Activated naive CD4-positive, alpha-beta T cell treated with Interleukin-2 at 50 U/mL for 16 hours (primary cell): ENCODE measurements around the gene TMEM92.
A peak's percentile ranks its signal among the peaks of the same experiment; 100 is the strongest.
"Not testable (repeated sequence)": the region's sequence is repeated elsewhere in the genome, so short reads cannot be mapped to it uniquely, and the experiment has no call there.

Source experiments
- DNase-seq: peaks from one replicate; pipeline ENCODE4 v3.0.0-alpha.2; 2020

TMEM92 gene

GRCh38 chr17:50276588-50277356 lies 2.5 kb downstream of the TMEM92 start:
- DNase-seq = no peak

GRCh38 chr17:50277357-50277754 lies 3.1 kb downstream of the TMEM92 start:
- no peak for DNase-seq

GRCh38 chr17:50278526-50279180 lies 4.4 kb downstream of the TMEM92 start:
- no peak for DNase-seq

DNA sequence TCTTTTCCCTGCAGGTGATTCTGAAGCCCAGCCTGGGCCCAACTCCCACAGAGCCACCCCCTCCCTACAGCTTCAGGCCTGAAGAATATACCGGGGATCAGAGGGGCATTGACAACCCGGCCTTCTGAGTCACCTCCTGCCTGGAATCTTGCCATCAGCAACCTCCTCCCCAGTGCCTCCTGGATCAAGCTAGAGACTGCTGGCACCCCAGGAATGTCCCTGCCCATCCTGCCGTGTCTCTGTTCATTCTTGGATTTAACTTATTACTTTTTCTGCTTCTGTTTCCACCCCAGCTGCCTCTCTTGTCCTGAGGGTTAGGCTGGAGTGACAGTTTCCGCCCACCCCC lies 4.9 kb downstream of the TMEM92 start:
- no peak for DNase-seq

DNA sequence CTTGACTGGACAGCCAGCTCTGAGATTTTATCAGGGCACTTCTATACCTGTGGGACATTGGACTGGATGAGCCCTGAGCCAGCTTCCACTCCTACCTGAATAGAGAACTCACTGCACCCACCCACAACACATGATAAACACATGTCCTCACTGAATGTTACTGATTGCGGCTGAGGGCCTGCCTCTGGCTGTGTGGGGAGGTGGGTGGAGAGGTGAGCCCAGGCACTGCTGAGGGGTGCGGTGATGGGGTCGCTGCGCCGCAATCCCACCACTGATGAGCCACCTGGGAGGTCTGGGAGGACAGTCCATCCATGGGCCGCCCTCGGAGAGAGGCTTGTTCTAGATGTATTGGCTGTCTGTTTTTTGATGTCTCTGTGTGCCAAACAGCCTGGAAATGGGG lies 5.4 kb downstream of the TMEM92 start:
- DNase-seq = no peak

- DNase-seq = no peak
Observed at GRCh38 chr17:50280068-50280467, 5.8 kb downstream of the TMEM92 start.

DNA sequence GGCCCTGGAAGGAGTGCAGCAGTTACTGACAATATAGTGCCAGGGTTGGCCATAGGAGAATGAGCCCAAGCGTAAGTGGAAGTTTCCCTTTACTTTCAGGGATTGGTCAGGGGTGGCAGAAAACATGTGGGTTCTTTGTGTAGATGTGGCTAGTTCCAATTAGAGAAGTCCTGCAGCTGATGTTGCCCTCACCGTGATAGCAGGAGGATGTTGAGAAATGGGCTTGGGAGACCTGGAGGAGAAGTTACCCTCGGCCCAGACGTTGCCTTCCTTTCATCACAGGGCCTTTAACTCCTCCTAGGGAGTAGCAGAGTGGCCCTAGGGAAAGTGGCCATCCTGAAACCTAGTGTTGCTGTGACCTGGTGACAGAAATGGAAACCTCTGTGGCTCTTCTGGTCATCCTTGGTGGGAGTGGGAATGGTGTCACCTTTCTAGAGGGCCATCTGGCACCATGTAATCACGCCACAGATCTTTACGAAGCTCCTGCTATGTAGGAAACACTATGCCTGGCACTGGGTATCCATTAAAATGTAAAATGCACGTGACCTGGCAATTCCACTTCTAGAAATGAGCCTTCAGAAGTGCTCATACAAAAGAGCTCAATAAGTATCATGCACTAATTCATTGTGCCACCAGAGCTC lies 6.7 kb downstream of the TMEM92 start:
- DNase-seq = no peak

DNA sequence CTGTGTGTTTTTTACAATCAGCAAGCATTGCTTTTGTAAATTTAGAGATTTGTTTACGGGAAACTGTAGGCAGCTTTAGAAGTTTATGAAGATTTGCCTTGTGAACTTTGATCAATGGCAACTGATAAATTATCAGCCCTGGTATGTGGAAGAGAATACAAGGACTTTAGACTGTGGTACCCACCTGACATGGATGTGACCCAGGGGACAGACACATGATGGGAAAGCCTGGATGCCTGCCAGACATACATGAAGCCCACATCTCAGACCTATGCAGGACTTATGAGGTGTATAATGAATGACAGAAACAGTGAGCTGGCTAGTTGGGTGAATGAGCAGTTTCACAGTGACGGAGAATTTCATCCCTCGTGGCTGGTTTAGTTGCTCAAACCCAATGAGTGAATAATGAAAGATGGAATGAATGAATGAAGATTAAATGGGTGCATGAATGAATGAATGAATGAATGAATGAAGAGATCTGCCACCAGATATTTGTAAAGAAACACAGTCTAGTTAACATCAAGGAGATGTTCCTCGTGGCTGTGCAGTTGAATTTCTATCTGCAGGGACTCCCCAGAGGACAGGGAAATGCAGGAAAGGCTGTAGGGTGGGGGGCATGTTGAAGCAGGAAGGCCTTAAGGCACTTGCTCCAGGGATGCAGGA lies 7.6 kb downstream of the TMEM92 start:
- no peak for DNase-seq

GRCh38 chr17:50283246-50283645 lies 9.0 kb downstream of the TMEM92 start:
- DNase-seq = peak; percentile 36

DNA sequence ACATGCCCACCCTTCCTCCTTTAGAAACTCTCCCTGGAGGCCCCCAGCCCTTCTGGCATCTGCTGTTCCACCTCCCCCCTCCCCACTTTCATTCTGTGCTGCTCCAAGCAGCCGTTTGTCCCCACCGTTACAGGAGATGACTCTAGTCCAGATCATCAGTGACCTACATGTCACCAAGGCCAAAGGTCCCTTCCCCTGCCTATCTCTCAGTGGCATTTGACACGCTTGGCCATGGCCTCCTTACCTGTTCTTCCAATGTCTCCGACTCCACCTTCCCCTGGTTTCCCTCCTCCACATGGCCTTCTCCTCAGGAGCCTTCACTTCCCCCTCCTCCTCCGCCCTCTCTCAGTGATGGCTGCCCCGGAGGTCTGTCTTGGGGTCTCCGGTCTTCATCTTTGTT lies 9.4 kb downstream of the TMEM92 start:
- DNase-seq = no peak

DNA sequence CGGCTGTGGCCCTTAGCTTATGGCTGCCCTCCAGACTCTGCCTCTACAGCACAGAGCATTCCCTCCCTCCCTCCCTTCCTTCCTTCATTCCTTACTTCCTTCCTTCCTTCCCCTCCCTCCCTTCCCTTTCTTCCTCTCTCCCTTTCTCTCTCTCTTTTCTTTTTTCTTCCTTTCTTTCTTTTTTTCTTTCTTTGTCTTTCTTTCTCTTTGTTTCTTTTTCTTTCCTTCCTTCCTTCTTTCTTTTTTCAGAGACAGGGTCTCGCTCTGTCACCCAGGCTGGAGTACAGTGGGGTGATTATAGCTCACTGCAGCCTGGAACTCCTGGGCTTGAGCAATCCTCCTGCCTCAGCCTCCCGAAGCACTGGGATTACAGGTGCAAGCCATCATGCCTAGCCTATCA lies 11.7 kb downstream of the TMEM92 start:
- DNase-seq = no peak

DNA sequence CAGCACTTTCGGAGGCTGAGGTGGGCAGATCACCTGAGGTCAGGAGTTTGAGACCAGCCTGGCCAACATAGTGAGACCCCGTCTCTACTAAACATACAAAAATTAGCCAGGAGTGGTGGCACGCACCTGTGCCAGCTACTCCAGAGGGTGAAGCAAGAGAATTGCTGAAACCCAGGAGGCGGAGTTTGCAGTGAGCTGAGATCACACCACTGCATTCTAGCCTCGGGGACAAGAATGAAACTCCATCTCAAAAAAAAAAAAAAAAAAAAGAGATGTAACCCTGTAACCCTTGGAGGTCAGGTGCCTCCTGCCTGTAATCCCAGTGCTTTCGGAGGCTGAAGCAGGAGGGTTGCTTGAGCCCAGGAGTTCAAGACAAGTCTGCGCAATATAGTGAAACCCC lies 13.0 kb downstream of the TMEM92 start:
- DNase-seq = not testable (repeated sequence)

GRCh38 chr17:50288306-50288705 lies 14.0 kb downstream of the TMEM92 start:
- no peak for DNase-seq

DNA sequence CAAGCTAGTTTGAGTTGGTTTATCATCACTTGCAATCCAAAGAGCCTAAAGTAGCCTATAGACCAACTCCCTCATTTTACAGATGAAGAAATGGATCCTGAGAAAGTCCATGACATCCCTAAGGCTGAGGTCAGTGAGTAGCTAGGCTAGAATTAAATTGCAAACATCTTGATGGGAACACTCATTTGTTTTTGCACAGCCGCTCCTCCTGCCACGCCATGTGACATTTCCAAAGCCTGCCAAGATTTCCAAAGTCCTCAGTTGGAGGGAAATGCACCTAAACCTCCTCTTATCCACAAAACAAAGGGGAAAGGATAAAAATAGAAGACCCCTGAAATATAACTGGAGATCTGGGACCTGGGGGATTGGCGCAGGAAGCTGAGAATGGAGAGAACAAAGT lies 15.0 kb downstream of the TMEM92 start:
- no peak for DNase-seq

GRCh38 chr17:50289991-50290702 lies 15.9 kb downstream of the TMEM92 start:
- DNase-seq = no peak

GRCh38 chr17:50290933-50291332 lies 16.7 kb downstream of the TMEM92 start:
- DNase-seq = no peak

GRCh38 chr17:50292465-50292864 lies 18.2 kb downstream of the TMEM92 start:
- DNase-seq = no peak

DNA sequence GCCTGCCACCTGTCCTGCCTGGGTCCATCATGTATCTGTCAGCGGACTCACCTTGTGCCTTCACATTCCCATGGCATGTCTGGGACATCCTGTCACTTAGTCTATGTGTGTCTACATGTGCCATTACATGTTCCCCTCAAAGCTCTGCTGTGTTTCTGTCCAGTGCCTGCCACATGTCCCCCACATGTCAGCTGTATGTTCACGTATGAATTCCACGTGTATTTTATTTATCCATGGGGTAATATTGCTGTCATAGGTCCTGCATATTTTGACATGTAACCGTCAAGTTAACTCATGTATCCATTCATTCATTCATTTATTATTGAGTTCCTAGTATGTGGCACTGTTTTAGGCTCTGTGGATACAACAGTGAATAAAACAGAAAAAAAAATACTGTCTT lies 20.8 kb downstream of the TMEM92 start:
- no peak for DNase-seq

- DNase-seq = peak; percentile 81
Observed at GRCh38 chr17:50297407-50297865, 23.2 kb downstream of the TMEM92 start.

DNA sequence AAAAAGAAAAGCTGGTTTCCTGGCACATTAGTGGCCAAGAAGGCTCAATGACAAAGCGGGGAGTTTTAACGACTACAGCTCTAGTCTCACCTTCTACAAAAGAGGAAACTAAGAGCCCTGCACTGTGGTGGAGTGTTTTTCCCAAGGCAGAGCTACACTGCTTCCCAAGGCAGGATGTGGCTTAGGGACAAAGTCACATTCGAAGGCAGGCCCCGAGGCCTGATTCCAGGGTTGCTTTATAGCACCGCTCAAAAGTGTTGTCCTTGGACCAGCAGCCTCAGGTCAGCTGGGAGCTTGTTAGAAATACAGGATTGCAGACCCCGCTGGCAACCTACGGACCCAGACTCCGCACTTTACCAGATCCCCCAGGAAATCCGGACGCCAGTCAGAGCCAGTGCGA lies 23.8 kb downstream of the TMEM92 start:
- no peak for DNase-seq

GRCh38 chr17:50299776-50300175 lies 25.5 kb downstream of the TMEM92 start:
- DNase-seq = no peak

- not testable (repeated sequence) for DNase-seq
Observed at GRCh38 chr17:50300824-50301223, 26.6 kb downstream of the TMEM92 start.
